ENCODE results near the gene HLA-DOA. TPM values are rescaled to one million over a fixed set of nuclear protein-coding genes. Genes with fewer than 3 reads are reported as not detected.

HLA-DOA gene
- total RNA-seq, 1 donor from 2014 or later: 0.37 TPM

DNA sequence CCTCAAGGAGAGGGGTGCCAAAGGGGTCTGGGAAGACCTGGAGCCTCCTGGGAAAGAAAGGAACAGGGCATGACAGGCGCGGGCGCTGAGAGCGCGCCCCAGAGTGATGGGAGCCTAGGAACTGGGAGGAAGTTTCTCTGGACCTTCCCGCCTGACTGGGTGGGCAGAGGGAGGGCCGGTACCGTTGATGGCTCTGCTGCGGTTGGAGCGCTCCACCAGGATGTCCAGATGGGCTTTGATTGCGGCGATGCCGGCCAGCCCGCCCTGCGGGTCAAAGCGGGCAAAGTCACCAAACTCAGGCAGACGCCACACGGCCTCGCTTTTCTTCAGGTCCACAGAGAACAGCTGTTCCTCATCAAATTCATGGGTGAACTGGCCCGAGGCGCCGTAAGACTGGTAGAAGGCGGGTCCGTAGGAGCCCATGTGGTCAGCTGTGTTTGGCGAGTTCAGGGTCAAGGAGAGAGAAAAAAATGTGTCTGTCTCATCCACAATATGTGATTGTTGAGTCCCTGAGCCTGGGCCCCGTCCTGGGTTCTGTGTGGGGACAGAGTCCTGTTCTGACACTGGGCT, 1.5 kb downstream of the HLA-DOA start:
- Mint-ChIP-seq H3K4me1 (ENCODE audit: low read depth) (peaks cover 7% of the 10 kb centered on the region), H3K27ac (no peak overlapping the region), H3K36me3 (ENCODE audit: low read depth) (no peaks in the 10 kb centered on the region), H3K4me3 (ENCODE audit: low read depth) (no peak overlapping the region), H3K9me3 (no peaks in the 10 kb centered on the region), H3K27me3 (ENCODE audit: low read depth) (peaks cover 28% of the 10 kb centered on the region)
- no peak for DNase-seq (ENCODE audit: low spot score)
- intact Hi-C loops (cut with micrococcal nuclease): no loop called here

DNA sequence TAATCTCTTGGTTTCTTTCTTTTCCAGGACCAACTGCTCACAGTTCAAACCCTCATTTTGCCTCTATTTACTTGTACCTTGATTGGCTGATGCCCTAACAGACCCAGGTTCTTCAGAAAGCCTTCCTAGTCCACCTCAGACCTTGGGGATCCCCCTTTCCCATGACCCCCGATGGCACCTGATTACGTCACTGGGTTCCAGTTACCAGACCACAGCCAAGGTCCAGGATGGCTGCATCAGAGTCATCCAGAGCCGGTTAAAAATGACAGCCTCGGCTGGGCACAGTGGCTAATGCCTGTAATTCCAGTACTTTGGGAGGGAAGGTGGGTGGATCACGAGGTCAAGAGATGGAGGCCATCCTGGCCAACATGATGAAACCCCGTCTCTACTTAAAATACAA, 4.5 kb downstream of the HLA-DOA start:
- no peaks in the 10 kb centered on the region for H3K9me3 Mint-ChIP-seq
- intact Hi-C loops (cut with micrococcal nuclease): no loop called here
- peaks cover 37% of the 10 kb centered on the region for H3K27me3 Mint-ChIP-seq (ENCODE audit: low read depth)
- no peak overlapping the region for H3K4me3 Mint-ChIP-seq (ENCODE audit: low read depth)
- no peak for DNase-seq (ENCODE audit: low spot score)
- no peaks in the 10 kb centered on the region for H3K36me3 Mint-ChIP-seq (ENCODE audit: low read depth)
- H3K4me1 Mint-ChIP-seq (ENCODE audit: low read depth): peaks cover 12% of the 10 kb centered on the region
- no peak overlapping the region for H3K27ac Mint-ChIP-seq

- intact Hi-C loops (cut with micrococcal nuclease): no loop called here
- H3K27me3 Mint-ChIP-seq (ENCODE audit: low read depth): peaks cover 46% of the 10 kb centered on the region
Measured at GRCh38 chr6:33001685-33002084, 7.7 kb downstream of the HLA-DOA start.

DNA sequence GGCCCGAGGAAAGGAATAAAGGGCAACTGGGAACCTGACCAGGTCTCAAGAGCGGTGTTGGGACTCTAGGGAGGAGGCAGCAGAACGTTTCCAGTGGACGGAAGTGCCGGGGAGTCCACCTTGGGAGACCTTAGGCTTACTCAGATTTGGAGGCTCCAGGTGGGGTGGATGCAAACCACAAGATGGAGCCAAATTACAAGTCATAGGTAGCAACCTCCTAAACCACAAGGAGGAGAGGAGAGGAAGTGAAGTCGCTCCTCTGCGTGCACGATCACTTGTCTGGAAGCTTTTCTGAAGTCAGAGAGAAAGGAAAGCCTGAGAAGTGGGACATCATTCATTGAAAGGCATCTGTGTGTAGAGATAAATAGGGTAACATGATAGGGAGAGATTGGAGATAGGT, 9.3 kb downstream of the HLA-DOA start:
- Mint-ChIP-seq H3K36me3 (ENCODE audit: low read depth) (no peaks in the 10 kb centered on the region), H3K27me3 (ENCODE audit: low read depth) (peaks cover 56% of the 10 kb centered on the region), H3K4me1 (ENCODE audit: low read depth) (peaks cover 7% of the 10 kb centered on the region), H3K9me3 (no peaks in the 10 kb centered on the region), H3K27ac (no peak overlapping the region), H3K4me3 (ENCODE audit: low read depth) (no peak overlapping the region)
- intact Hi-C loops (cut with micrococcal nuclease): no loop called here
- DNase-seq (ENCODE audit: low spot score): no peak

More at GRCh38 chr6:33001685-33002084, 7.7 kb downstream of the HLA-DOA start:
- Mint-ChIP-seq H3K27ac (no peak overlapping the region), H3K4me1 (ENCODE audit: low read depth) (peaks cover 7% of the 10 kb centered on the region), H3K36me3 (ENCODE audit: low read depth) (no peaks in the 10 kb centered on the region), H3K9me3 (no peaks in the 10 kb centered on the region), H3K4me3 (ENCODE audit: low read depth) (no peak overlapping the region)
- DNase-seq (ENCODE audit: low spot score): no peak

DNA sequence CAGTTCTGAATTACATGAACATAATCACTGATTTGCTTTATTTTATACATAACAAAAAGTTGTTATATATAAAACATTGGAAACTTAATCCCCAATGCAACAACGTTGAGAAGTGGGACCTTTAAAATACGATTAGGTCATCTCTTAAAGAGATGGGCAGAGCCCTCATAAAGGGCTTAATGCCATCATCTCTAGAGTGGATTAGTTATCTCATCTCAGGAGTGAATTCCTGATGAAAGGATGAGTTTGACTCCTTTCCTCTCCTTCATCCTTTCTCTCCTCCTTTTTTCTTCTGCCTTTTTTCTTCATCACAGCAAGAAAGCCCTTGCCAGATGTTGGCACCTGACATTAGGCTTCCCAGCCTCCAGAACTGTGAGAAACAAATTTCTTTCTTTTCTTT, 13.9 kb downstream of the HLA-DOA start:
- H3K27ac Mint-ChIP-seq: no peak overlapping the region
- no peaks in the 10 kb centered on the region for H3K9me3 Mint-ChIP-seq
- peaks cover 7% of the 10 kb centered on the region for H3K4me1 Mint-ChIP-seq (ENCODE audit: low read depth)
- no peak for DNase-seq (ENCODE audit: low spot score)
- intact Hi-C loops (cut with micrococcal nuclease): no loop called here
- no peaks in the 10 kb centered on the region for H3K36me3 Mint-ChIP-seq (ENCODE audit: low read depth)
- H3K27me3 Mint-ChIP-seq (ENCODE audit: low read depth): peaks cover 46% of the 10 kb centered on the region
- no peak overlapping the region for H3K4me3 Mint-ChIP-seq (ENCODE audit: low read depth)

DNA sequence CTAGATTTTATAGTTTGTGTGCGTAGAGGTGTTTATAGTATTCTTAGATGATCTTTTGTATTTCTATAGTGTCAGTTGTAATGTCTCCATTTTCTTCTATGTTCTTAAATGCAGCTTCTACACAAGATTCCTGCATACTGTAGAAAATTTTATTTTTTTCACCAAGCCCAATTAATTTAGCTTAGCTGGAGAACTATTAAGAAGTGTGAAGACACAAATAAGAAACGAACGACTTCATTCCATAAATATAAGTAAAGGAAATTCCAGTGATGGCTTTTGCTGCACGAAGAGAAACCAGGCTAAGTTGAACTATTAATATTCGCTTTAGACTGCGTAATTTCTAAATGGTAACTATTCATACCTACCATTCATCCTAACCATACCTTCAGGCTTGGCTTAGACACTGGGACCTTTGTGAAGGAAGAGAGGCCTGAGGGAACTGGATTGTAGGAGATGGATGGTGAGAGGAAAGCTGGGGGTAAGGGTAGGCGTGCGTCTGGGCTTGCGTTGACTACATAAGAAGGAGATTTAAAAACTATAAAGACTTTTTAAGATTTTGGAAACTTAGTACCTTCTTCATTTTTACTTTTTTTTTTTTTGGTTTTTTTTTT, 15.9 kb downstream of the HLA-DOA start:
- no peak overlapping the region for H3K27ac Mint-ChIP-seq
- DNase-seq (ENCODE audit: low spot score): no peak
- peaks cover 37% of the 10 kb centered on the region for H3K27me3 Mint-ChIP-seq (ENCODE audit: low read depth)
- H3K4me3 Mint-ChIP-seq (ENCODE audit: low read depth): no peak overlapping the region
- no peaks in the 10 kb centered on the region for H3K36me3 Mint-ChIP-seq (ENCODE audit: low read depth)
- H3K9me3 Mint-ChIP-seq: no peaks in the 10 kb centered on the region
- intact Hi-C loops (cut with micrococcal nuclease): no loop called here
- peaks cover 4% of the 10 kb centered on the region for H3K4me1 Mint-ChIP-seq (ENCODE audit: low read depth)

- Mint-ChIP-seq H3K4me3 (ENCODE audit: low read depth) (no peak overlapping the region), H3K27ac (no peak overlapping the region), H3K36me3 (ENCODE audit: low read depth) (no peaks in the 10 kb centered on the region), H3K4me1 (ENCODE audit: low read depth) (peaks cover 11% of the 10 kb centered on the region), H3K9me3 (no peaks in the 10 kb centered on the region), H3K27me3 (ENCODE audit: low read depth) (peaks cover 29% of the 10 kb centered on the region)
- DNase-seq (ENCODE audit: low spot score): no peak
- intact Hi-C loops (cut with micrococcal nuclease): no loop called here
Measured at GRCh38 chr6:32991972-32992371, 17.4 kb downstream of the HLA-DOA start.

DNA sequence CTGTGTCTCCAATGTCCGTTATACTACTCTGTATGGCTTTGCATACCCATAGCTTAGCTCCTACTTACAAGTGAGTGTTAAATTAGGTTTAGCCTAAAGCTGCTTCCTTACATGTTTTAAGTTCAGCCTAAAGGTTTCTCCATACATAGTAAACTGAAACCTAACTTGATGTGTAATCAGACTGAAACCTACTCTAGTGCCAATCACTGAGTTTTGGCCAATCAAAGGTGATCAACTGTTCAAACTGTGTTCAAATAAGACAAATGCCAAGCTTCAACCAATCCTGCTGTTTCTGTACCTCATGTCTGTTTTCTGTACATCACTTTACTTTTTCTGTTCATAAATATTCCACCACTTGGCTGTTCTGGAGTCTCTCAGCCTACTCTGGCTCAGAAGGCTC, 20.0 kb downstream of the HLA-DOA start:
- H3K27ac Mint-ChIP-seq: no peak overlapping the region
- H3K4me1 Mint-ChIP-seq (ENCODE audit: low read depth): peaks cover 15% of the 10 kb centered on the region
- H3K9me3 Mint-ChIP-seq: no peaks in the 10 kb centered on the region
- no peaks in the 10 kb centered on the region for H3K36me3 Mint-ChIP-seq (ENCODE audit: low read depth)
- intact Hi-C loops (cut with micrococcal nuclease): no loop called here
- H3K27me3 Mint-ChIP-seq (ENCODE audit: low read depth): peaks cover 18% of the 10 kb centered on the region
- no peak overlapping the region for H3K4me3 Mint-ChIP-seq (ENCODE audit: low read depth)
- DNase-seq (ENCODE audit: low spot score): no peak

GRCh38 chr6:32984622-32985389, 24.6 kb downstream of the HLA-DOA start:
- Mint-ChIP-seq H3K27ac (peak overlapping the region; percentile 29), H3K4me3 (ENCODE audit: low read depth) (no peak overlapping the region), H3K36me3 (ENCODE audit: low read depth) (peaks cover 30% of the 10 kb centered on the region), H3K9me3 (no peaks in the 10 kb centered on the region), H3K27me3 (ENCODE audit: low read depth) (peaks cover 2% of the 10 kb centered on the region), H3K4me1 (ENCODE audit: low read depth) (peaks cover 19% of the 10 kb centered on the region)
- intact Hi-C loops (cut with micrococcal nuclease): loop anchor here (1.0 to 2.0 kb wide), 2 partner anchors 52 to 100 kb away; no protein-coding TSS in a partner anchor
- peak; percentile 75 for DNase-seq (ENCODE audit: low spot score)

GRCh38 chr6:32983964-32984621, 25.3 kb downstream of the HLA-DOA start:
- H3K27ac Mint-ChIP-seq: peak overlapping the region; percentile 39
- H3K9me3 Mint-ChIP-seq: no peaks in the 10 kb centered on the region
- H3K4me3 Mint-ChIP-seq (ENCODE audit: low read depth): no peak overlapping the region
- H3K4me1 Mint-ChIP-seq (ENCODE audit: low read depth): peaks cover 17% of the 10 kb centered on the region
- intact Hi-C loops (cut with micrococcal nuclease): loop anchor here (1.0 to 2.0 kb wide), 2 partner anchors 51 to 99 kb away; no protein-coding TSS in a partner anchor
- DNase-seq (ENCODE audit: low spot score): no peak
- H3K27me3 Mint-ChIP-seq (ENCODE audit: low read depth): peaks cover 2% of the 10 kb centered on the region
- peaks cover 37% of the 10 kb centered on the region for H3K36me3 Mint-ChIP-seq (ENCODE audit: low read depth)

- no peaks in the 10 kb centered on the region for H3K9me3 Mint-ChIP-seq
- intact Hi-C loops (cut with micrococcal nuclease): no loop called here
Measured at GRCh38 chr6:32983493-32983848, 25.9 kb downstream of the HLA-DOA start.

GRCh38 chr6:32982702-32983492, 26.5 kb downstream of the HLA-DOA start:
- Mint-ChIP-seq H3K4me1 (ENCODE audit: low read depth) (peaks cover 13% of the 10 kb centered on the region), H3K4me3 (ENCODE audit: low read depth) (no peak overlapping the region), H3K27ac (no peak overlapping the region), H3K36me3 (ENCODE audit: low read depth) (peaks cover 49% of the 10 kb centered on the region), H3K27me3 (ENCODE audit: low read depth) (peaks cover 2% of the 10 kb centered on the region), H3K9me3 (no peaks in the 10 kb centered on the region)
- intact Hi-C loops (cut with micrococcal nuclease): no loop called here
- DNase-seq (ENCODE audit: low spot score): no peak

More at GRCh38 chr6:32983493-32983848, 25.9 kb downstream of the HLA-DOA start:
- DNase-seq (ENCODE audit: low spot score): no peak
- Mint-ChIP-seq H3K4me1 (ENCODE audit: low read depth) (peaks cover 17% of the 10 kb centered on the region), H3K36me3 (ENCODE audit: low read depth) (peaks cover 44% of the 10 kb centered on the region), H3K4me3 (ENCODE audit: low read depth) (no peak overlapping the region), H3K27me3 (ENCODE audit: low read depth) (peaks cover 2% of the 10 kb centered on the region), H3K27ac (peak overlapping the region; percentile 39)

Data from activated T-helper 2 cell treated with anti-CD3 and anti-CD28 coated beads, Interferon-gamma antibody, Interleukin-2, Interleukin-4, amounts not matched to agents 10 μg/mL and 5 μg/mL and 100 μg/mL, durations not matched to agents 14 hours and 24 hours and 36 hours (primary cell).